Endometrial microvascular endothelial cells (primary cell): ENCODE data around the gene ICAM5. TPM values are rescaled to one million over a fixed set of nuclear protein-coding genes. Genes with fewer than 3 reads are reported as not detected.

Experiments used
- in situ Hi-C: cut with HindIII; loops from 2 replicates; pipeline ENCODE4 v1.10.0; 2017; ENCODE audit warnings: low sequenced_read_pairs, low pct_unique_long_range_greater_than_20kb; ENCODE audit errors: inconsistent ontology term
- total RNA-seq: library from RNA; depleted of rRNA; stranded (reverse); fragments of >200 nt; gene quantifications from one replicate; pipeline ENCODE4 v1.2.3, GENCODE V29; 2015; ENCODE audit errors: inconsistent ontology term

ICAM5 gene
- total RNA-seq, 1 donor from 2014 or later: not detected

GRCh38 chr19:10316229-10317044, 26.7 kb downstream of the ICAM5 start:
- in situ Hi-C loops: no loop called here

DNA sequence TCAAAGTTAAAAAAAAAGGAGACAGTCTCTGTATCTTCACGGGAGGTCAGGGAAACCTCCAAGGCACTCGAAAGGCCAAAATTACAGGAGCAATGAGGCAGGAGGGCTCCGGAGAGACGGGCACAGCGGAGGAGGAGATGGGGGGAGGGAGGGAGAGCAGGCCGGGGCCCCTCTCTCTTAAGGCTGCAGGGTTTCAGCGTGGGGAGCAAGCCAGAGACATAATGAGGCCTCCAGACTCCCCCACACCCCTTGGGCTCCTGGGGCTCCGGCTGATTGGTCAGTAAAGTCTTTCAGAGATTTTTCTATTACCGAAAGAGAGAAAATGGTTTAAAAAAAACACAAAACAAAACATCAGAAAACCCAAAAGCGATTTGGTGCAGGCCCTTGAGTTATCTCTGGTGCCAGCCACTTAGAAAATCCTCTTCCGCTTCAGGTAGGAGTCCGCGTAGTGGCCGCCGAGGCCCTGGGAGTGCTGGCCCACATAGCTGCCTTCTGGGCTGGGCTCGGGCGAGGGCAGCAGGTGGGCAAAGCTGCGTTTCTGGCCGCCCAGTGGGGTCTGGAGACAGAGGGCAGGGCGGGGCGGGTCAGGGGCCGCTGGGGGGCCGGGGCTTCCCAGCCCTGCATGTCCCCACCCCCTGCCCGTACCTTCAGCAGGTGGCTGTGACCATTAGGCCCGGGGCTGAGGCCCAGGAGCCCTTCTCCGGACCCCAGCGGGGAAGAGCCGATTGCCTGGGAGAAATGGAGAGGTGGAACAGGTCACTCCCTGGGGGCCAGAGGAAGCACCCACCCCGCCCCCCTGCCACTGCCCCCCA, 27.5 kb downstream of the ICAM5 start:
- in situ Hi-C loops: no loop called here

GRCh38 chr19:10317857-10318462, 28.2 kb downstream of the ICAM5 start:
- in situ Hi-C loops: no loop called here

DNA sequence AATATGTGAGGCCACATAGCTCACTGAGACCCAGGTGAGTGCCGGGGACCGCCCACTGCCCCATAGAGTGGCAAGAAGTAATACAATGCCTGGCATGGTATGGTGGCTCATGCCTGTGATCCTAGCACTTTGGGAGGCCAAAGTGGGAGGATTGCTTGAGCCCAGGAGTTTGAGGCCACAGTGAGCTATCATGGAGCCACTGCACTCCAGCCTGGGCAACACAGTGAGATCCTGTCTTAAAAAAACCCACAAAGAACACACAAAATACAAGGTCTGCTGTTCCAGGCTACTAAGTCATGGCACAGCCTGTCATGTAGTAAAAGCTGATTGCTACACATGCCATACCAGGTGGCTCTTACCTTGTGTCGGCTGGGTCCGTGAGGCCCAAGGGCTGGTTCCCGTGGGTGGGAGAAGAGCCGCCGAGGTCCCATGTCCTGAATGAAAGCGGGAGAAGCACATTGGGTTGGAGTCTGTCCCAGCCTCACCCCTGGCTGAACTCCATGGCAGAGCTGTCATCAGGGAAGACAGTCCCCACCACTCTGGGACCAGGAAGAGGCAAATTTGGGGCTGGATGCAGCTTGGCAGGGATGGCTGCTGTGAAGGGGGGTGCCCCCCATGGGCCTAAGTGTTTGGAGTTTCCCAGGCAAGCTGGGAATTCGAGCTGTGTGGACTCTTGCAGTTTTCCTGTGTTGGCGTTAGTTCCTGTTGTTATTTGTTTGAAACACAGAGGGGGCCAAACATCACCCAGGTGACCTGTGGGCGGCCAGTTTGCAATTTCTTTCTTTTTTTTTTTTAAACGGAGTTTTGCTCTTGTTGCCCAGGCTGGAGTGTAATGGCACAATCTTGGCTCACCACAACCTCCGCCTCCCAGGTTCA, 29.3 kb downstream of the ICAM5 start:
- in situ Hi-C loops: no loop called here

GRCh38 chr19:10320602-10321416, 31.1 kb downstream of the ICAM5 start:
- in situ Hi-C loops: no loop called here

DNA sequence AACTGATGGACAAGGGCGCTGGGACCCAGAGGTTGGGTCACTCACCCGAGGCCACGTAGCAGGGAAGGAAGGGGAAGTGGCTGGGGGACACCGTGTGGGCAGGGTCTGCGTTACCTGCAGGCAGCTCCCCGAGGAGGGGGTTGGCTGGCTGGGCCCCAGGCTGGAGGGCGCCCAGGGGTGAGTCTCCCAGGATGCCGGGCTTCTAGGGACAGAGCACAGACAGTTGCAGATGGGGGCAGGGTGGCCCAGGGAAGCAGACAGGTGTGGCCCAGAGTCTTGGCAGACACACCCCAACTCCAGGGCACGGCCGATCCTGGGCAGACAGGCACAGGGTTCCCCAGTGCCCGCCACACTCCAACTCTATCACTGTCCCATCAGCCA, 31.7 kb downstream of the ICAM5 start:
- in situ Hi-C loops: no loop called here

DNA sequence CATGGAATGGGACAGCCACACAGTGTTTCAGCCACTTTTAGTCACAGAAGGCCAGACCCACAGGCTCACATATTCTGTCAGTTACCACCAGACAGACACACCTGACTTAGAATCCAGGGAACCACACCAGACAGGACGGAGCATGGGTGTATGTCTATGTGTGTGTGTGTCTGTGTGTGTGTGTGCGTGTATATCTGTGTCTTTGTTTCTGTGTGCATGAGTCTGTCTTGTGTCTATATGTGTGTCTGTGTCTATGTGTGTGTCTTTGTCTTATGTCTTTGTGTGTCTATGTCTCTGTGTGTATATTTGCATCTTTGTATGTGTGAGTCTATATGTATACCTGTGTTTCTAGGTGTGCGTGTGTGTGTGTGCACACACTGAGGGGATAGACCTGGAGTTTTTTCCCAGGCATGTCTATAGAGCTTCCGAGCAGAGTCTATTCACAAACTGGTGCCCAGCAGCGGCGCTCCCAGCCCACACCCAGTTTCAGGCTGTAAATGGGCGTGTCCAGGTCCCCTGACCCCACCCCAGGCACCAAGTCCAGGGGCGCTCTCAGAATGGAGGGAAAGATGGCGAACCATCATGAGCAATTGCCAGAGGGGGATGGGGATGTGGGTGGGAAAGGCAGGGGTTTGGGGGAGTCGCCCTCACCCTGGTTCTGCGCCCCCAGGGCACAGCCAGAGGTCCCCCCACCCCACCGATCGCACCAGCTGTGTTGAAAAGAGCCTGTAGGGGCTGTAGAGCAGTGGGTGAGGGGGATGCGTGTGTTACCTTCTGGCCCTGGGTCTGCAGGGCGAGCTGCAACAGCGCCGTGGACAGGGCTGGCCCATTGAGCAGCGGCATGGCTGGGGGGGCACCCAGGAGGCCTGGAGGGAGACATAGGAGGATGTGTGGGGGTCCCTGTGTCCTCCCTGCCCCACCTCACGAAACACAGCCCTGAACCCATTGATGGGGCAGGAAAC, 32.4 kb downstream of the ICAM5 start:
- in situ Hi-C loops: no loop called here

DNA sequence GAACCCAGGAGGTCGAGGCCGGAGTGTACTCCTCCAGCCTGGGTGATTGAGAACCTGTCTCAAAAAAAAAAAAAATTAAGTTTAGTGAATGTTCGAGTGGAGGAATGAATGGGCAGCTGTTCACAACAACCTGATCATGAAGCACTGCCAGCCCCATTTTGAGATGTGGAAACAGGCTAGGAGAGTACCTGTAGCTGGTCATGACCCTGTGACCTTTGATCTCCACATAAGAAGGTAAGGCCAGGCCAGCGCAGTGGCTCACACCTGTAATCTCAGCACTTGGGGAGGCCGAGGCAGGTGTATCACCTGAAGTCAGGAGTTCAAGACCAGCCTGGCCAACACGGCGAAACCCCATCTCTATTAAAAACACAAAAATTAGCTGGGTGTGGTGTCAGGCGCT, 36.0 kb downstream of the ICAM5 start:
- in situ Hi-C loops: no loop called here

DNA sequence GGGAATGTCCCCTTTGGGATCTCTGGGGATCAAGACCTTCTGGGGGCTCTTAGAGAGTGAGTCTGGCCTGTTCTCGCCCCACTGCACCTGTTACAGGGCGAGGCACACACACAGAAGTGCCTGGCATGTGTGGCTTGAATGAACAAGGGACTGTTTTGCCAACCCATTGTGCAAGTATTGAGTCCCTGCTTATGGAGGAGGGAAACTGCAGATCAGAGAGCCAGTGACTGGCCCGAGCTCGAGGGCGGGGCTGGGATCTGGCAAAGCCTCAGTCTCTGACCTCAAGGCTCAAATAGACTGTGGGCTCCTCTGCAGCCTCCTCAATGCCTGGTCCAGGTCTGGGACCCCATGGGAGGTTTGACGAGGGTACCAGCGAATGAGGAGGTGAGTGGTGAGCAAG, 38.0 kb downstream of the ICAM5 start:
- in situ Hi-C loops: no loop called here

DNA sequence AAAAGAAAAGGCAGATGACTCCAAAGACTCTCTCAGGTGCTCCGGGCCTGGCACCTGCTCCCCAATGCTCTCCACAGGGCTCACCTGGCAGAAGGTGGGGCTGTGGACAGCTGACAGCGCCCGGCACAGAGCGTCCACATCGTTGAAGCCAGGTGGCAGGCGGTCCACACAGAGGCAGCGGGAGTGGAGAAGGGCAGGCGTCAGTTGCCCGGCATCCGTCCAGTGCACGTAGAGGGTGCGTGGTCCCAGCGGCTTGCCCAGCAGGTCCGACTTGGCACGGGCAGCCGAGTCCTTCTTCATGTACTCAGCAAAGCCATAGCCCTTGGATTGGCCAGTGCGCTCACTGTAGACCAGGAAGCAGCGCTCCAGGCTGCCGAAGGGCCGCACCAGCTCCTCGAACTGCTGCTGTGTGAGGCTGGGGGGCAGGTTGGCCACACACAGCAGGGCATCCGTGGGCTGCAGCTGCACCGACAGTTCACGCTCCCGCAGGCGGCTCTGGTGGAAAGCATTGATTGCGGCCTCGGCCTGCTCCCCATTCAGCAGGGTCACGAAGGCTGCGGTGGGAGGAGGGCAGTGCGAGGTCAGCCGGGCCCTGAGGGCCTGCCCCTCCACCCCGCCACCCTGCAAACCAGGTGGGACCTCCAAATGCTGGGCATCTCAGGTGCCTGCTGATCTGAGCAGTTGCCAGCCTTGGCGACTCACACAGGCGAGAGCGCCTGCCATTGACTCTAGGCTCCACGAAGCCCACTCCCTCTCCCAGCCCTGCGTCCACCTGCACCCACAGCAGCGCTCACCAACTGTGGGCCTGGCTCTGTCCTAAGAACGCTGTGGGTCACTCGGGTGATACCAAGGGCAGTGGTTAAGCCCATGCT, 39.0 kb downstream of the ICAM5 start:
- in situ Hi-C loops: no loop called here

DNA sequence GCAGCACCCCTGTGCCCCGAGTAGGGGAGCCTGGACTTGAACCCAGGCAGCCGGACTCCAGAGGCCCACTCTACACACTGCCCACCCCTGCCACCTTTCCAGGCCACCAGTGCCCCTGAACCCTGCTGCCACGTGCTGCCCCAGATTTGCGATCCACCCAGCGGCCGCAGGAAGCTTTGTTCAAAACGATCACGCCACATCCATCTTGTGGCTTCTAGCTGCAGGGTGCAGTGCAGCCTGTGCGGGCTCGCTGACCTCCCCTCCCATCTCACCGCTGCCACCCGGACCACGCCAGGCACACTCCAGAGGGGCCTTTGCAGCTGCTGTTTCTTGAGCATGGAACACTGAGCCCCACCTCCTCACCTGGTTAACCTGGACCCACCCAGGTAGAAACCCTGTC, 39.8 kb downstream of the ICAM5 start:
- in situ Hi-C loops: no loop called here

GRCh38 chr19:10332158-10332964, 42.6 kb downstream of the ICAM5 start:
- in situ Hi-C loops: no loop called here

DNA sequence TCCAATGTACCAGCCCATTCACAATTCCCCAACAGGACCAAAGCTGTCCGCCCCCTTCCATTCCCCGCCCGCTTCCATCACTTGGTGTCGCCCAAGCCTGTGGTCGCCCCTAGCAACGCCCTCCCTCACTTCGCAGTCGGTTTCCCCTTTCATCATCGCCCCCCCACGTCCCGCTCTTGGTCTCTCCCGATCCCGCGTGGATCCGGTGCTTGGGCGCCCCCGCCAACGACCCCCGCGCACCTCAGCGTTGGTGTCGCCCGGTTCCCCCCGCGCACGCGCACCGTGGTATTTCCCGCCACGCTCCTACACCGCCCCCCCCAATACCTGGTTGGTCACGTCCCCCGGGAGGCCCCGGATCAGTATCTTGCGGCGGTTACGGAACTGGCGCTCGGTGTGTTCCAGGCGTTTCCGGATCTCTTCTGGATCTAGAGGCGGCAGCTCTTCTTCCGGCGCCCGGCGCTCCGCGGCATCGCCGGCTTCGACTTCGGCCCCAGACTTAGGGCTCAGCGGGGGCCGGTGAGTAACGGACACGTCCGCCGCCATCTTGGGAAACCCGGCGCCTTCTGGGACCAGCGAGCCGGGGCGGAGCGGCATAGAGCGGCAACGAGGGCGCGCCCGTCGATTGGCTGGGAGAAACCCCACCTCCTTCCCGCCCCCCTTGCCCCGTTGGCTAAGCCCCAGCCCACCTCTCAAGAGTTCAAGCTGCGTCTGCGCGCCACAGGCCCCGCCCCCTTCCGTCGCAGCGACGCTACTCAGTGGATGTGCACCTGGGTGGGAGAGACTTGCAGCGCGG, 43.4 kb downstream of the ICAM5 start, which contains the start of gene RAVER1:
RAVER1 (minus strand) TSS at position 565 of the 793 bp plus-strand sequence; CDS start at position 543, 22 bp downstream.
- in situ Hi-C loops: no loop called here

DNA sequence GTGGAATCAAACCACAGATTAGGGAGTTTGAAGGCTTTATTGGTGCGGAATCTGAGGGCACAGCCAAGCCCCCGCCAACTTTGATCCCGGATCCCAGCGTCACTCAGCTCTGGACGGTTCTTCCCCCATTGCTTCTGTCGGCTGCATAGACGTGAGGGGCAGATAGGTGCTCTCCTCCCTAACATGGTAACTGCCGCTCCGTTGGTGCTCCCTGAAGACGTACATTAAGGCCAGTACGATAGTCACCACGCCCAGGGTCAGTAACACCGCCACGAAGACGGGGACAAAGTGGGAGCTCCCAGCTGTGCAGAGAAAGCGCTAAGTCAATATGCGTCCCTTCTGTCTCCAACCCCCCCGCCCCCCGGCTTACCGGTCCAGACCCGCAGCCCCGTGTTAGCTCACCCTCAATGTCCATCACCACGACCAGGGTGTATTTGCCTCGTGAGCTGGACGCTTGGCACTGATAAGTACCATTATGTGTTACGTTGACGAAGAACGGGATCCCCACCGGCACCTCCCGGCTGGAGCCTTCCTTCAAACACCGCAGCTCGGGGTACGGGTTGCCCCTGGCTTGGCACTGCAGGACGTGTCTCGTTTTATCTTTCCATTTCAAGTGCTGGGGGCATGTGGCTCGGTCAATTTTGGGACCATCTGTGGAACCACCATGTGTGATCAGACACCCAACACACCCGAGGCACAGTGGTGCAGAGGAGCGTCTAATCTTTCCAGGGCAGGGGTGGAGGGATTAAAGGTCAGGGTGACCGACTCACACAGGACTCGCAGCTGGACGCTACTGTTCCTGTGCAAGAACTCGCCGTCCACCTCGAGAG, 44.2 kb downstream of the ICAM5 start:
- in situ Hi-C loops: no loop called here
